Common myeloid progenitor, CD34-positive (primary cell): ENCODE results near the gene PFKFB4.
"Not testable (repeated sequence)": the region's sequence is repeated elsewhere in the genome, so short reads cannot be mapped to it uniquely, and the experiment has no call there.

ENCODE experiments used
- CTCF ChIA-PET: fragments of 350-600 bp; sonication (Branson Sonifier 250); formaldehyde crosslinking; loops from one replicate; lab custom pipeline; 2021; ENCODE audit warnings: antibody characterized with exemption; lab: Charles Lee
- POLR2A ChIA-PET: fragments of 350-600 bp; sonication (Branson Sonifier 250); formaldehyde crosslinking; loops from one replicate; lab custom pipeline; 2021; ENCODE audit warnings: antibody characterized with exemption; lab: Charles Lee
- DNase-seq, 3 donors: peaks; one replicate each; pipeline versions ENCODE4 v3.0.0 to v3.0.0-alpha.2; 2013
- H3K27ac ChIP-seq, 2 experiments: 1 replicate in 1 of 2; 2 replicates in 1 of 2; pipeline ENCODE4 v1.7.0; 2013; ENCODE audit warnings: inconsistent platforms in 2 of 2, low read length in 2 of 2, mild to moderate bottlenecking in 2 of 2, low read depth in 1 of 2, moderate library complexity in 1 of 2; ENCODE audit not compliant: severe bottlenecking in 2 of 2, insufficient read depth in 1 of 2, poor library complexity in 1 of 2
- H3K27me3 ChIP-seq, 5 experiments: replicated peaks in 2 of 5; 1 replicate in 3 of 5; 2 replicates in 2 of 5; pipeline versions ENCODE4 v1.6.1 to v1.7.0; 2013; ENCODE audit warnings: low read length in 4 of 5, mild to moderate bottlenecking in 2 of 5, moderate library complexity in 2 of 5, inconsistent platforms in 1 of 5; ENCODE audit not compliant: insufficient read depth in 5 of 5, control insufficient read depth in 4 of 5
- H3K36me3 ChIP-seq, 4 experiments: 1 replicate in 2 of 4; 2 replicates in 2 of 4; pipeline versions ENCODE4 v1.6.1 to v1.7.0; 2013; ENCODE audit warnings: low read length in 3 of 4, control low read depth in 1 of 4, mild to moderate bottlenecking in 1 of 4; ENCODE audit not compliant: control insufficient read depth in 4 of 4, insufficient read depth in 4 of 4
- H3K4me1 ChIP-seq, 4 experiments: 1 replicate in 3 of 4; 2 replicates in 1 of 4; pipeline versions ENCODE4 v1.6.1 to v1.7.1; 2013; ENCODE audit warnings: low read length in 3 of 4, mild to moderate bottlenecking in 3 of 4, control low read depth in 1 of 4, inconsistent platforms in 1 of 4, moderate library complexity in 1 of 4; ENCODE audit not compliant: control insufficient read depth in 4 of 4, insufficient read depth in 4 of 4; ENCODE audit errors: control extremely low read depth in 1 of 4
- H3K4me3 ChIP-seq, 7 experiments: 1 replicate in 4 of 7; 2 replicates in 3 of 7; pipeline versions ENCODE4 v1.5.1 to v1.7.0; 2013; ENCODE audit warnings: mild to moderate bottlenecking in 7 of 7, low read length in 6 of 7, moderate library complexity in 6 of 7, inconsistent platforms in 2 of 7, low read depth in 2 of 7, control low read depth in 1 of 7; ENCODE audit not compliant: insufficient read depth in 4 of 7, control insufficient read depth in 1 of 7; ENCODE audit errors: extremely low read depth in 1 of 7
- H3K9me3 ChIP-seq, 5 experiments: 1 replicate in 4 of 5; 2 replicates in 1 of 5; pipeline versions ENCODE4 v1.6.1 to v1.7.1; 2013; ENCODE audit warnings: low read length in 4 of 5, mild to moderate bottlenecking in 2 of 5, inconsistent platforms in 1 of 5, low read depth in 1 of 5, moderate library complexity in 1 of 5; ENCODE audit not compliant: control insufficient read depth in 4 of 5, insufficient read depth in 2 of 5; ENCODE audit errors: control extremely low read depth in 1 of 5
- WGBS: methylation state at CpG from one replicate; pipeline ENCODE4 v1.1.5; 2013; ENCODE audit not compliant: insufficient coverage; 5-methylcytosine and 5-hydroxymethylcytosine counted together

PFKFB4 gene

DNA sequence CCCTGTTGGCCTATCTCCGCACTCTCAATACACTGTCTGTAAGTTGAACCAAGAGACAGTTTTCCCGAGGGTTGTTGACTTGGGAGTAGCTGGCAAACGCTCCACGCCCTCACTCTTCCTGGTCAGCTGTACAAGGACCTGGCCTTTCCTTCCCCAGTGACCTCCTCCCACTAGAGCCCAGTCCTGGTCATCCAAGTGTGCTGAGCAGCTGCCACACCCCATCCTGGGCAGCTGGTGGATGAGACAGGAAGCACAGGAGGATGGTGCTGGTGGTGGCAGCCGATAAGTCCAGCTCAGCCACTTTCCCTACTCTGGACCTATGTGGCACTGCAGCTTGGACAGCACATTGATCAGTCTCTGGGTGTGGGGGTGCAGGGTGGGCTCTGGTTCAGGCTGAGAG, 19.8 kb downstream of the PFKFB4 start:
- Histone ChIP-seq H3K9me3 (no peaks in the 10 kb centered on the region), H3K4me1 (no peaks in the 10 kb centered on the region), H3K36me3 (peaks cover 7 to 29% (median 15%) of the 10 kb centered on the region in 4 experiments), H3K27ac (no peak overlapping the region), H3K4me3 (no peak overlapping the region), H3K27me3 (no peaks in the 10 kb centered on the region)
- POLR2A ChIA-PET = no interaction called here
- CTCF ChIA-PET = interaction anchor here (0.7 to 8.8 kb wide), 5 partner anchors 8 to 27 kb away, joined by 3 to 48 read pairs (median 5); no protein-coding TSS in a partner anchor
- DNase-seq = no peak
- 95% methylated on average over 3 of the region's 5 CpGs for WGBS

DNA sequence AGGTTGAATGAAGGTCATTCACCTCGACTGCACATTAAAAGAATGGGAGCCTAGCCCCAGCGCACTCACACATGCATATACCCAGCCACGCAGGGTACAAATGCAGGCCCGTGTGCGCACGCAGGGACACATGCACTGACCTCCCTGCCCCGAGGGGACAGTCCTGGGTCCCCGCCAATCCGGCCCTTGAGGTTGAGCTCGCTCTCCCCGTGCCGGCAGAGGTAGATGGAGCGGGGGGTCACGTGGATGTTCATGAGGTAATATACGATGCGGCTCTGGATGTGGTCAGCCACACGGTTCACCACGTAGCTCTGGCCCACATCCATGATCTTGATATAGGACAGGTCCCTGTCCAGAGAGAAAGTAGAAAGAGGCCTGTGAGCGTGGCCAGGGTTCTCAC, 20.5 kb downstream of the PFKFB4 start:
- H3K27ac ChIP-seq = no peak overlapping the region
- no peak overlapping the region for H3K4me3 ChIP-seq
- H3K27me3 ChIP-seq = no peaks in the 10 kb centered on the region
- H3K9me3 ChIP-seq = no peaks in the 10 kb centered on the region
- H3K4me1 ChIP-seq = no peaks in the 10 kb centered on the region
- CTCF ChIA-PET = interaction anchor here (1.2 to 8.8 kb wide), 3 partner anchors 9 to 15 kb away, joined by 3 to 48 read pairs (median 5); no protein-coding TSS in a partner anchor
- WGBS = 92% methylated on average over 17 of the region's 19 CpGs
- no peak for DNase-seq
- POLR2A ChIA-PET = no interaction called here
- H3K36me3 ChIP-seq = peaks cover 7 to 29% (median 15%) of the 10 kb centered on the region in 4 experiments

GRCh38 chr3:48535578-48535977, 21.0 kb downstream of the PFKFB4 start:
- Histone ChIP-seq H3K27ac (no peak overlapping the region), H3K4me1 (no peaks in the 10 kb centered on the region), H3K4me3 (no peak overlapping the region), H3K36me3 (peaks cover 7 to 29% (median 15%) of the 10 kb centered on the region in 4 experiments), H3K9me3 (no peaks in the 10 kb centered on the region), H3K27me3 (no peaks in the 10 kb centered on the region)
- DNase-seq = no peak
- WGBS = 88% methylated on average over 3 of the region's 4 CpGs
- CTCF ChIA-PET = interaction anchor here (8.8 kb wide), 1 partner anchor 15 kb away, joined by 48 read pairs; no protein-coding TSS in a partner anchor
- POLR2A ChIA-PET = no interaction called here

DNA sequence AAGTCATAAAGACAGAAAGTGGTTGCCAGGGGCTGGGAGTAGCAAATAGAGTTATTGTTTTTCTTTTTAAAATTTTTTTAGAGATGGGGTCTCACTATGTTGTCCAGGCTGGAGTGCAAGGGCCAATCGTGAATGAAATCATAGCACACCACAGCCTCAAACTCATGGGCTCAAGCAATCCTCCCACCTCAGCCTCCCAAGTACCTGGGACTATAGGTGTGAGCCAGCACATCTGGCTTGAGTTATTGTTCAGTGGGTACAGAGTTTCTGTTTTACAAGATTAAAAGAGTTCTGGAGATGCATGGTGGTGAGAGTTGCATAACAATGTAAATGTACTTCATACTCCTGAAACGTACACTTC, 23.6 kb downstream of the PFKFB4 start:
- peaks cover 0 to 15% (median 0%) of the 10 kb centered on the region in 4 experiments for H3K4me1 ChIP-seq
- peaks cover 2 to 20% (median 12%) of the 10 kb centered on the region in 4 experiments for H3K36me3 ChIP-seq
- WGBS = no CpG with 5 or more reads among the region's 2 CpGs
- H3K4me3 ChIP-seq = no peak overlapping the region
- H3K27ac ChIP-seq = no peak overlapping the region
- H3K9me3 ChIP-seq = no peaks in the 10 kb centered on the region
- ChIA-PET CTCF (interaction anchor here (1.0 kb wide), 1 partner anchor 9 kb away, joined by 3 read pairs; no protein-coding TSS in a partner anchor), POLR2A (no interaction called here)
- no peak for DNase-seq
- no peaks in the 10 kb centered on the region for H3K27me3 ChIP-seq

- CTCF ChIA-PET = interaction anchor here (1.0 kb wide), 1 partner anchor 8 kb away, joined by 3 read pairs; no protein-coding TSS in a partner anchor
- Histone ChIP-seq H3K27ac (no peak overlapping the region), H3K4me1 (peaks cover 0 to 17% (median 0%) of the 10 kb centered on the region in 4 experiments), H3K4me3 (no peak overlapping the region), H3K36me3 (peaks cover 2 to 20% (median 12%) of the 10 kb centered on the region in 4 experiments), H3K9me3 (no peaks in the 10 kb centered on the region), H3K27me3 (no peaks in the 10 kb centered on the region)
- WGBS = 90% methylated on average over 1 of the region's 6 CpGs
- POLR2A ChIA-PET = no interaction called here
- no peak for DNase-seq
Measured at GRCh38 chr3:48532271-48532976, 24.2 kb downstream of the PFKFB4 start.

- H3K27me3 ChIP-seq, H3K27ac ChIP-seq, POLR2A ChIA-PET, H3K9me3 ChIP-seq, H3K4me3 ChIP-seq, H3K36me3 ChIP-seq, DNase-seq: not testable (repeated sequence)
- CTCF ChIA-PET = interaction anchor here (0.6 to 2.5 kb wide), 2 partner anchors 19 to 32 kb away, joined by 3 to 11 read pairs; no protein-coding TSS in a partner anchor
- peaks cover 0 to 17% (median 0%) of the 10 kb centered on the region in 4 experiments for H3K4me1 ChIP-seq
- WGBS = 96% methylated on average over 3 of the region's 4 CpGs
Measured at GRCh38 chr3:48530701-48531100, 25.9 kb downstream of the PFKFB4 start.

DNA sequence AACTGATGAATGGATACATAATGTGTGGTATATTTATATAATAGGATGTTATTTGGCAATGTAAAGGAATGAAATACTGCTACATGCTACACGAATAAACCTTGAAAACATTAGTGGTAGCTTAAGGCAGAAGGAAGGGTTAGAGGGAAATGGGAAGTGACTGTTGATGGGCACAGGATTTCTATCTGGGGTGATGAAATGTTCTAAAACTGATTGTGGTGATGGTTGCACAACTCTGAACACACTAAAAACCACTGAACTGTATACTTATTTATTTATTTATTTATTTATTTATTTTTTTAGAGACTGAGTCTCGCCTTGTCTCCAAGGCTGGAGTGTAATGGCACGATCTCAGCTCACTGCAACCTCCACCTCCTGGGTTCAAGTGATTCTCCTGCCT, 27.8 kb downstream of the PFKFB4 start:
- Histone ChIP-seq H3K4me3 (no peak overlapping the region), H3K27me3 (no peaks in the 10 kb centered on the region), H3K27ac (no peak overlapping the region), H3K36me3 (peaks cover 0 to 3% (median under 1%) of the 10 kb centered on the region in 4 experiments), H3K9me3 (no peaks in the 10 kb centered on the region), H3K4me1 (peaks cover 0 to 31% (median 0%) of the 10 kb centered on the region in 4 experiments)
- ChIA-PET CTCF (interaction anchor here (0.7 to 2.5 kb wide), 2 partner anchors 14 to 20 kb away, joined by 4 to 11 read pairs; no protein-coding TSS in a partner anchor), POLR2A (interaction anchor here (0.6 kb wide), 1 partner anchor 83 kb away, joined by 3 read pairs; no protein-coding TSS in a partner anchor)
- 82% methylated on average over 2 of the region's 3 CpGs for WGBS
- peak in 2 of 3 donors; percentile 47 to 54 for DNase-seq
